Adrenal gland (tissue), 12 donors: Measurements from ENCODE around the gene ITPRIPL1. TPM values are rescaled to one million over a fixed set of nuclear protein-coding genes. Genes with fewer than 3 reads are reported as not detected.
A peak's percentile ranks its signal among the peaks of the same experiment; 100 is the strongest.

Source experiments
- DNase-seq, 7 donors: peaks; one replicate each; pipeline ENCODE4 v3.0.0-alpha.2; 2019 to 2020
- H3K27ac ChIP-seq, 5 donors: fragments of 200-600 bp; sonication (generic) in 4 of 5; 1 replicate in 3 of 5; 2 replicates in 2 of 5; pipeline versions ENCODE4 v1.5.1 to v1.8.0; 2016 to 2020; ENCODE audit warnings: mild to moderate bottlenecking in 1 of 5
- H3K27me3 ChIP-seq: fragments of 200-600 bp; 2 replicates; pipeline ENCODE4 v1.8.0; 2021
- H3K36me3 ChIP-seq, 2 donors: fragments of 200-600 bp; replicated peaks in 1 of 2; 1 replicate in 1 of 2; 2 replicates in 1 of 2; pipeline versions ENCODE4 v1.5.1 to v1.8.0; 2018 to 2022
- H3K4me1 ChIP-seq, 2 donors: fragments of 200-600 bp; replicated peaks in 1 of 2; 1 replicate in 1 of 2; 2 replicates in 1 of 2; pipeline versions ENCODE4 v1.5.1 to v1.8.0; 2018 to 2021
- H3K4me3 ChIP-seq, 4 donors: fragments of 200-600 bp; sonication (generic) in 3 of 4; one replicate each; pipeline ENCODE4 v1.5.1; 2016 to 2018
- H3K9me3 ChIP-seq, 3 donors: fragments of 200-600 bp; sonication (generic) in 1 of 3; replicated peaks in 1 of 3; 1 replicate in 2 of 3; 2 replicates in 1 of 3; pipeline versions ENCODE4 v1.5.1 to v1.8.0; 2016 to 2021
- POLR2A ChIP-seq, 2 donors: fragments of 450-650 bp; IDR thresholded peaks; one replicate each; pipeline ENCODE4 v1.6.1; 2017; ENCODE audit warnings: antibody characterized with exemption in 2 of 2, mild to moderate bottlenecking in 2 of 2, moderate library complexity in 1 of 2
- WGBS, 4 donors: extraction: QIAGEN DNeasy Blood & Tissue Kit in 2 of 4; methylation state at CpG; one replicate each; pipeline versions ENCODE4 v1.1.5 to v1.1.7; 2013 to 2017; 5-methylcytosine and 5-hydroxymethylcytosine counted together
- intact Hi-C, 2 donors: fragments of 100-400 bp; cut with DNase I; formaldehyde crosslinking; loops; one replicate each; pipeline versions ENCODE4 v1.14.1 to v1.15.0; 2022 to 2023
- polyA plus RNA-seq, 3 donors: library from polyadenylated mRNA; stranded (reverse); fragments of 200-250 nt in 2 of 3; fragments of 350-450 nt in 1 of 3; fragmentation: Illumina TruSeq in 1 of 3; extraction: RNeasy Lipid Tissue Mini Kit (QIAGEN cat#74804) in 1 of 3; gene quantifications; one replicate each; pipeline ENCODE4 v1.2.3, GENCODE V29; 2013 to 2014
- total RNA-seq, 9 donors: library from RNA; depleted of rRNA in 4 of 9; stranded (reverse); fragments of >200 nt in 4 of 9; fragments of 120-200 nt in 1 of 9; fragmentation: NEBNext Ultra II Directional in 1 of 9; extraction: Animal tissue kit (Norgen Biotek cat#: 25700) in 1 of 9; gene quantifications; one replicate each; pipeline versions ENCODE4 v1.1.0 to v1.2.4, GENCODE V29; 2013 to 2023
- TF ChIP-seq, protein P1 (sequence below), 6 experiments: fragments of 450-650 bp in 4 of 6; fragments of 200-600 bp in 2 of 6; sonication (generic) in 1 of 6; IDR thresholded peaks; 1 replicate in 5 of 6; 2 replicates in 1 of 6; pipeline versions ENCODE4 v1.5.1 to v1.8.0; 2016 to 2021; ENCODE audit warnings: antibody characterized with exemption in 6 of 6, mild to moderate bottlenecking in 2 of 6, moderate library complexity in 1 of 6
- donor health status: healthy with polysubstance abuse.
- donor health status: Bipolar disorder and iron deficiency.
- donor health status: DM: yes; HTN: yes; CAD: no.
- donor health status: DM: no; HTN: no; CAD: no.
- donor health status: DM: no; HTN: no; CAD: no.
- donor health status: DM: yes; HTN: yes; CAD: no.

Gene ITPRIPL1
- total and polyA plus RNA-seq, 12 donors = 0.32 to 3.8 (median 0.81) TPM; not detected in 1

DNA sequence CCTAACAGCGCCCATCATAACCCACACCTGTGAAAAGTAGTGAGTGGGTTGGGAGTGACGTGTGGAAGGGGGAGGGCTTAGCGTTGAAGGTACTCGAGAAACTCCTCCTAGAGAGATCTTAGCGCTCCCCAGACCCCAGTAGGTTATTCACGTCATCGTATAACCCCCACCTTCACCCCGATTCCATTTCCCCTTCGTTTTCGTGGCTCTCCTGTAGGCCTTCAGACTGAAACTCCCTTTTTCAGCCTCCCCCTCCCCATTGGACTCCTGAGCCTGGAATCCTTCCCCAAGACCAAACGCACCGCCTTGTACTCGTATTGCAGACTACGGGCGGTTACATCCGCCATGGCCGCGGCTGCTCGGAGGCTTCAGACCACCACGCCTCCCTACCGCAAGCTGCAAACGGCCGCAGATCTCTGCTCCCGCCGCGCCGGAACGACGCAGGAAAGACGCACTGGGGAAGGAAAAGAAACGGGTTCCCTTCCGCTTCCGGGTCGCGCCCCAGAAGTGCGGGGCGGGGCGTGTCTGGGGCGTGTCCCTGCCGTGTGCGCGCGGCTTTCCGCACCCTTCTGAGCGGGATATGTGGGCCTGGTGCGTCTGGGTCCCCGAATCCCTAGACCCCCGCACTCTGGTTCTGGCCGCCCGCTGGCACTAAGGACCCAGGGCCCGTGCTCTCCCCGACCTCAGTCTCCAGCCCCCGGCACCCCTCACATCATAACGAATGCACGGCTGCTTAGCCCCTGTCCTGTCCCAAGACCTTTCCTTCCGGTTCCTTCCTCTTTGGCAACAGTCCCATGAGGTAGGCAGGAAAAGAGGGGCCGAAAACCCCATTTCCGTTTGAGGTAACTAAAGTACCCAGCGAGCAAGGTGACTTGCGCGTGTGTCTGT, 19.8 kb upstream of the ITPRIPL1 start, which contains the start of gene SNRNP200:
TSS of gene SNRNP200 (minus strand) at position 456 of the 888 bp plus-strand sequence. CDS start at position 347, 109 bp downstream.
- peak within 1 kb of the TSS; percentile 46 to 91 (median 78) for H3K4me3 ChIP-seq
- H3K9me3 ChIP-seq = no peaks in the 10 kb centered on the region
- H3K4me1 ChIP-seq = peaks cover 7 to 19% of the 10 kb centered on the region in 2 donors
- WGBS, 4 donors = 1% methylated on average over 28 to 61 of the region's 61 CpGs
- peak; percentile 67 to 75 for TF ChIP-seq POLR2A (IDR thresholded peaks at IDR 0.05)
- TF ChIP-seq, protein P1, sequence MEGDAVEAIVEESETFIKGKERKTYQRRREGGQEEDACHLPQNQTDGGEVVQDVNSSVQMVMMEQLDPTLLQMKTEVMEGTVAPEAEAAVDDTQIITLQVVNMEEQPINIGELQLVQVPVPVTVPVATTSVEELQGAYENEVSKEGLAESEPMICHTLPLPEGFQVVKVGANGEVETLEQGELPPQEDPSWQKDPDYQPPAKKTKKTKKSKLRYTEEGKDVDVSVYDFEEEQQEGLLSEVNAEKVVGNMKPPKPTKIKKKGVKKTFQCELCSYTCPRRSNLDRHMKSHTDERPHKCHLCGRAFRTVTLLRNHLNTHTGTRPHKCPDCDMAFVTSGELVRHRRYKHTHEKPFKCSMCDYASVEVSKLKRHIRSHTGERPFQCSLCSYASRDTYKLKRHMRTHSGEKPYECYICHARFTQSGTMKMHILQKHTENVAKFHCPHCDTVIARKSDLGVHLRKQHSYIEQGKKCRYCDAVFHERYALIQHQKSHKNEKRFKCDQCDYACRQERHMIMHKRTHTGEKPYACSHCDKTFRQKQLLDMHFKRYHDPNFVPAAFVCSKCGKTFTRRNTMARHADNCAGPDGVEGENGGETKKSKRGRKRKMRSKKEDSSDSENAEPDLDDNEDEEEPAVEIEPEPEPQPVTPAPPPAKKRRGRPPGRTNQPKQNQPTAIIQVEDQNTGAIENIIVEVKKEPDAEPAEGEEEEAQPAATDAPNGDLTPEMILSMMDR (IDR thresholded peaks at IDR 0.05) = no peak
- H3K27ac ChIP-seq = peak within 1 kb of the TSS in 4 of 5 donors; percentile 60 to 82 (median 72)
- DNase-seq = peak; percentile 82 to 90 (median 87)
- intact Hi-C loops = no loop called here
- H3K27me3 ChIP-seq = no peaks in the 10 kb centered on the region
- peaks cover 0 to 32% of the 10 kb centered on the region in 2 donors for H3K36me3 ChIP-seq

DNA sequence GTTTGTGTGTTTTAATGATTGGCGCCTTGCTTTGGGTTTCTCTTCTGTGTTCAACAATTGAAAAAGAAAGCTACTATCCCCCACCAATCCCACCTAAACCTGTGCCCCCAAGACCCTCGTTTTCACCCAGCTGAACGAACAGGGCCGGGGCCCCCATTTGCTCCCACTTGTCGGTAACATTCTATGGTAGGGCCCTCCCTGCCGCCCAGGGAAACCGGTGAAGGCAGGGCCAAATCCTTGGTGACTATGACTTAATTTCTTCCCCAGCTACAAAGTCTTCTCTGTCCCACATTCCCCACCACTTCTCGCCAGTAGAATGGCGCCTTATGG, 19.2 kb upstream of the ITPRIPL1 start:
- Histone ChIP-seq H3K27me3 (no peaks in the 10 kb centered on the region), H3K36me3 (peaks cover 0 to 26% of the 10 kb centered on the region in 2 donors), H3K9me3 (no peaks in the 10 kb centered on the region), H3K4me3 (peak overlapping the region; percentile 46 to 91 (median 78)), H3K4me1 (peaks cover 7 to 19% of the 10 kb centered on the region in 2 donors), H3K27ac (peak overlapping the region in 3 of 5 donors; percentile 67 to 82 (median 78))
- intact Hi-C loops = no loop called here
- no peak for DNase-seq
- 20 to 36% (median 23%) methylated on average over 9 of the region's 9 CpGs for WGBS, 4 donors
- no peak for TF ChIP-seq POLR2A (IDR thresholded peaks at IDR 0.05)
- TF ChIP-seq, protein P1 (IDR thresholded peaks at IDR 0.05) = no peak

DNA sequence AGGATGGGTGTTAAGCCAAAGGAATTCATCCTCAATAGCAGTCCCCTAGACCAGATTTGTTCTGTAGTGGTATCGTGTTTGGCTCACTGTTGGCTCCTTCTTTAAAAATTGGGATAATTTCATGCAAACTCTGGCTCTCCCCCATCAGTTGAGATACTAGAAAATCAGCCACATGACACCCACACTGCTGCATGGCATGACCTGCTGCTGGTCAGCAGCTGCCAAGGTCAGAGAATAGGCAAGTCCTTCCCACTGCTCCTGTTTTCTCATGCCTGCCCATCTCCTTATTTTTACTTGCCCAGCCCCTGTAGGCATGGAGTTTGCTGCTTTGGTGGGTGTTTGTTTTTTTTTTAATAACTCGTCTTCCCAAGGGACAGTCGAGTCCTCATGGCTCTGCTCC, 18.7 kb upstream of the ITPRIPL1 start:
- Histone ChIP-seq H3K4me3 (peak overlapping the region in 2 of 4 donors; percentile 76 to 91), H3K9me3 (no peaks in the 10 kb centered on the region), H3K27ac (peak overlapping the region in 1 of 5 donors; percentile 82), H3K36me3 (peaks cover 0 to 22% of the 10 kb centered on the region in 2 donors), H3K4me1 (peaks cover 7 to 19% of the 10 kb centered on the region in 2 donors), H3K27me3 (no peaks in the 10 kb centered on the region)
- intact Hi-C loops = no loop called here
- TF ChIP-seq, protein P1 (IDR thresholded peaks at IDR 0.05) = no peak
- no peak for TF ChIP-seq POLR2A (IDR thresholded peaks at IDR 0.05)
- WGBS, 4 donors = 88 to 93% (median 92%) methylated on average over 3 of the region's 3 CpGs
- peak in 1 of 7 donors; percentile 24 for DNase-seq

DNA sequence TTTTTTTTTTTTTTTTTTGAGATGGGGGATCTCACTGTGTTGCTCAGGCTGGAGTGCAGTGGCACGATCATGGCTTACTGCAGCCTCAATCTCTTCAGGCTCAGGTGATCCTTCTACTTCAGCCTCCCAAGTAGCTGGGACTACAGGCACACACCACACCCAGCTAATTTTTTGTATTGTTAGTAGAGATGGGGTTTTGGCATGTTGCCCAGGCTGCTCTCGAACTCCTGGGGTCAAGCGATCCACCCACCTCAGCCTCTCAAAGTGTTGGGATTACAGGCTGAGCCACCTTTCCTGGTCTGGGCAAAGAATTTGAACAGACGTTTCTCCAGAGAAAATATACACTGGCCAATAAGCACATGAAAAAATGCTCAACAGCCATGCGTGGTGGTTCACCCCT, 16.9 kb upstream of the ITPRIPL1 start:
- no peak for DNase-seq
- intact Hi-C loops = no loop called here
- H3K4me3 ChIP-seq = no peak overlapping the region
- WGBS, 4 donors = 72 to 80% (median 73%) methylated on average over 5 of the region's 5 CpGs
- no peak for TF ChIP-seq POLR2A (IDR thresholded peaks at IDR 0.05)
- TF ChIP-seq, protein P1 (IDR thresholded peaks at IDR 0.05) = no peak
- no peaks in the 10 kb centered on the region for H3K27me3 ChIP-seq
- H3K4me1 ChIP-seq = peaks cover 7 to 19% of the 10 kb centered on the region in 2 donors
- no peak overlapping the region for H3K27ac ChIP-seq
- peaks cover 0 to 3% of the 10 kb centered on the region in 2 donors for H3K36me3 ChIP-seq
- no peaks in the 10 kb centered on the region for H3K9me3 ChIP-seq
